Cortex of kidney (tissue), 1 donor: ENCODE results near the gene TMEM38B.
"Not testable (repeated sequence)": the region's sequence is repeated elsewhere in the genome, so short reads cannot be mapped to it uniquely, and the experiment has no call there.

Experiments used
- DNase-seq: peaks from one replicate; lab custom pipeline; 2025; lab: John Stamatoyannopoulos, UW

TMEM38B gene

GRCh38 chr9:105722099-105722498 lies 27.8 kb downstream of the TMEM38B start:
- no peak for DNase-seq

- no peak for DNase-seq
Measured at GRCh38 chr9:105725370-105725769, 31.0 kb downstream of the TMEM38B start.

GRCh38 chr9:105728230-105728629 lies 33.9 kb downstream of the TMEM38B start:
- not testable (repeated sequence) for DNase-seq

GRCh38 chr9:105731420-105731819 lies 37.1 kb downstream of the TMEM38B start:
- DNase-seq, result not testable (repeated sequence)

- no peak for DNase-seq
Measured at GRCh38 chr9:105735366-105735765, 41.0 kb downstream of the TMEM38B start.

- DNase-seq, result no peak
Measured at GRCh38 chr9:105737205-105737604, 42.9 kb downstream of the TMEM38B start.

DNA sequence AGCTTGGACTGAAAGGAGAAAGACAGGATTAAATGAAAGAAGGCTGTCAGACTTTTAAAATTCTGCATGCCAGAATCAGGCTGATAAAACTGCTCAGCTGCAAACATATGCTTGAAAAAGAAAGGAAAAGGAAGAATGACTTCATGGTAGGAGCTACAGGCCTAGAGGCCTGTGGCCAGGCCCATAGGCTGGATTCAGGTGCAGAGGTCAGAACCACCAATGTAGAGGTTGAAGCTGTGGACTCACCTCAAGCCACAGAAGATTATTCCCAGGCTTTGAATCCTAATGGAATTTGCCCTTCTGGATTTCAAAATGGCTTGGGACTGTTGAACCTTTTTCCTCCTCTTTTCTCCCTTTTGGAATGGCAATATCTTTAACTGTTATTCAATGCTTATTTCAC lies 47.7 kb downstream of the TMEM38B start:
- no peak for DNase-seq

- not testable (repeated sequence) for DNase-seq
Measured at GRCh38 chr9:105747325-105747724, 53.0 kb downstream of the TMEM38B start.

DNA sequence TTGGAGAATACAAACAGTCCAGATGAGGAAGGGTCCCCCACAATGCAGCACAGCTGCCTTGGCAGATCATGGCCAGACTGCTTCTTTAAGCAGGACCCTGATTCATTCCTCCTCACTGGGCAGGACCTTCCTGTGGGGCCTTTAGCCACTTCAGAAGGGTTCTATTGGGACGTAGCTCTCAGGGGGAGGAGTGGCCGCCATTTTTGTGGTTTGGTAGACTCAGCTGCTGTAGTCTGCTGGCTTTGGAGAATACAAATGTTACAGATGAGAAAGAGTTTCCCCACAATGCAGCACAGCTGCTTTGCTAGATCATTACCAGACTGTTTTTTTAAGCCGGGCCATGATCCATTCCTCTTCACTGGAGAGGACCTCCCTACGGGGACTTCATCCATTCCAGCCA lies 57.4 kb downstream of the TMEM38B start:
- no peak for DNase-seq

GRCh38 chr9:105757496-105758251 lies 63.3 kb downstream of the TMEM38B start:
- no peak for DNase-seq

GRCh38 chr9:105760053-105760452 lies 65.7 kb downstream of the TMEM38B start:
- DNase-seq, result no peak

DNA sequence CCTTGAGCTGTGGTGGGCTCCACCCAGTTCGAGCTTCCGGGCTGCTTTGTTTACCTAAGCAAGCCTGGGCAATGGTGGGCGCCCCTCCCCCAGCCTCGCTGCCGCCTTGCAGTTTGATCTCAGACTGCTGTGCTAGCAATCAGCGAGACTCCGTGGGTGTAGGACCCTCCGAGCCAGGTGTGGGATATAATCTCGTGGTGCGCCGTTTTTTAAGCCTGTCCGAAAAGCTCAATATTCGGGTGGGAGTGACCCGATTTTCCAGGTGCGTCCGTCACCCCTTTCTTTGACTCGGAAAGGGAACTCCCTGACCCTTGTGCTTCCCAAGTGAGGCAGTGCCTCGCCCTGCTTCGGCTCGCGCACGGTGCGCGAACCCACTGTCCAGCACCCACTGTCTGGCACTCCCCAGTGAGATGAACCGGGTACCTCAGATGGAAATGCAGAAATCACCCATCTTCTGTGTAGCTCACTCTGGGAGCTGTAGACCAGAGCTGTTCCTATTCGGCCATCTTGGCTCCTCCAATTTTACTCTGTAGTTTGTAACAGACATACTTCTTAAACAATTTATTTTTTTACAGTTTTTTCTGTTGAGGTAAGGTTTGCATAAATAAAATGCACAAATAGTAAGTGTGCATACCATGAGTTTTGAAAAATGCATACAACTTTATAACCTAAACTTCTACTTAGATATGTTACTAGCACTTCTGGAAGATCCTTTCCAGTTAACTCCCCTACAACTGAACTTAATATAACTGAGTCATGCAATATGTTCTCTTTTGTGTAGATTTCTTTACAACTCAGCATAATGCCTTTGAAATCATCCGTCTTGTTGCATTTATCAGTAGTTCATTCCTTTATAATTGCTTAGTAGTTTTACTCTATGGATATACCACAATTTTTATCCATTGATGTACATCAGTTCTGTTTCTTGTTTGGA lies 88.5 kb downstream of the TMEM38B start:
- DNase-seq, result not testable (repeated sequence)

DNA sequence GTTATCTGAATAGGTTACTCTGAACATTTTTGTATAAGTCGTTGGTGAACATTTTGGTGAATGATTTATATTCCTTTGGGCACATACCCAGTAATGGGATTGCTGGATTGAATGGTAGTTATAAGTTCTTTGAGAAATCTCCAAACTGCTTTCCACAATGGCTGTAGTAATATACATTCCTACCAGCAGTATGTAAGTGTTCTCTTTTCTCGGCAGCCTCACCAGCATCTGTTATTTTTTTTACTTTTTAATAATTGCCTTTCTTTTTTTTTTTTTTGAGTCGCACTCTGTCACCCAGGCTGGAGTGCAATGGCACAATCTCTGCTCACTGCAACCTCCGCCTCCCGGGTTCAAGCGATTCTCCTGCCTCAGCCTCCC lies 89.1 kb downstream of the TMEM38B start:
- not testable (repeated sequence) for DNase-seq

DNA sequence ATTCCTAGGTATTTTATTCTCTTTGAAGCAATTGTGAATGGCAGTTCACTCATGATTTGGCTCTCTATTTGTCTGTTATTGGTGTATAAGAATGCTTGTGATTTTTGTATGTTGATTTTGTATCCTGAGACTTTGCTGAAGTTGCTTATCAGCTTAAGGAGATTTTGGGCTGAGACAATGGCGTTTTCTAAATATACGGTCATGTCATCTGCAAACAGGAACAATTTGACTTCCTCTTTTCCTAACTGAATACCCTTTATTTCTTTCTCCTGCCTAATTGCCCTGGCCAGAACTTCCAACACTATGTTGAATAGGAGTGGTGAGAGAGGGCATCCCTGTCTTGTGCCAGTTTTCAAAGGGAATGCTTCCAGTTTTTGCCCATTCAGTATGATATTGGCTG lies 92.5 kb downstream of the TMEM38B start:
- DNase-seq, result not testable (repeated sequence)

DNA sequence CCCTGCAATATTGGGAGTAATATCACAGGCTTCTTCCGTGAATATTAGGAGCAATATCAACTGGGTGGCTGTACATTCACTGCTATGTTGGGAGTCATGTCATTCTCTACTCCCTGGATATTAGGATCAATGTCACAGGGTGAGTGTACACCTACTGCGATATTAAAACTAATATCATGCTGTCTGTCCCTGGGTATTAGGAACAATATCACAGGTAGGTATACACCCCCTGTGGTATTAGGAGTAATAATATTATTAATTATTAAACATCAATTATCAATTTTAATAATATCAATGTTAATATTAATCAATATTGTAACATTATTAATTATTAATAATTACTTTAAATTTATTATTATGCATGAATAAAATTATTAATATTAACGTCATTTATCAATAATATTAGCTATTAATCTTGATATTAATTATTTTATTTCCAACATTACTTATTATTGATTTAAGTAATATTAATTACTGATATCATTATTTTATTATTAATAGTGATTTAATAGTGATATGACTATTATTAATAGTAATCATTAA lies 121.9 kb downstream of the TMEM38B start:
- no peak for DNase-seq

DNA sequence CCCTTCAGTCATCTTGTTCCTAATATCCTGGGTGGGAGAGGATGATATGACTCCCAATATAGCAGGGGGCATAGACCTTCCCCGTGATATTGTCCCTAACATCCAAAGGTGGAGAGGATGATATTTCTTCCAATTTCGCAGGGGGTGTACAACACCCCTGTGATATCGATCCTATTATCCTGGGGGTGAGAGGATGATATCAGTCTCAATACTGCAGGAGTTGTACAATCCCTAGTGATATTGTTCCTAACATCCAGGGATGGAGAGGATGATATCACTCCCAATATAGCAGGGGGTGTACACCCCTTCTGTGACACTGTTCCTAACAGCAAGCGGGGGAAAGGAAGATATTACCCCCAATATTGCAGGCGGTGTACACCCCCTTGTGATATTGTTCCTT lies 122.6 kb downstream of the TMEM38B start:
- DNase-seq, result no peak

- DNase-seq, result no peak
Measured at GRCh38 chr9:105818903-105819302, 124.6 kb downstream of the TMEM38B start.

DNA sequence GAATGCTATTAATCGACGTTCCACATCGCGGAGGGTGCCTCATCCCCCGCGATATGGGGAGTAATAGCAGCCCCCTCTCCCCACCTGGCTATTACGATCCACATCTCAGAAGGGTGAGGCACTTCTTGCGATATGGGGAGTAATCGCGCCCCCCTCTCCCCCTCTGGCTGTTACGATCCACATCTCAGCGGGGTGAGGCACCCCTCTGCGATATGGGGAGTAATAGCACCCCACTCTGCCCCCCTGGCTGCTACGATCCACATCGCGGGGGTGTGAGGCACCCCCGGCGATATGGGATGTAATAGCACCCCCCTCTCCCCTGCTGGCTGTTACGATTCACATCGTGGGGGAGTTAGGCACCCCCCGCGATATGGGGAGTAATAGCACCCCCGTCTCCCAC lies 128.5 kb downstream of the TMEM38B start:
- DNase-seq, result no peak
